IPS DF 6.9 (cell line): ENCODE data around the gene RETREG2.

Experiments used
- DNase-seq: peaks from one replicate; pipeline ENCODE4 v3.0.0-alpha.2; 2013; ENCODE audit warnings: low read depth, low spot score
- H3K27ac ChIP-seq: one replicate; pipeline ENCODE4 v1.5.1; 2013; ENCODE audit warnings: low read length, control low read depth
- H3K27me3 ChIP-seq: 2 replicates; pipeline ENCODE4 v1.6.1; 2013; ENCODE audit warnings: mild to moderate bottlenecking, low read length; ENCODE audit not compliant: control insufficient read depth, insufficient read depth
- H3K36me3 ChIP-seq: 2 replicates; pipeline ENCODE4 v1.6.1; 2013; ENCODE audit warnings: low read length; ENCODE audit not compliant: control insufficient read depth, insufficient read depth
- H3K4me1 ChIP-seq: 2 replicates; pipeline ENCODE4 v1.6.1; 2013; ENCODE audit warnings: low read length; ENCODE audit not compliant: control insufficient read depth, insufficient read depth
- H3K4me3 ChIP-seq: 2 replicates; pipeline ENCODE4 v1.5.1; 2013; ENCODE audit warnings: mild to moderate bottlenecking, low read length
- H3K9me3 ChIP-seq: 2 replicates; pipeline ENCODE4 v1.6.1; 2013; ENCODE audit warnings: low read length, inconsistent platforms; ENCODE audit not compliant: control insufficient read depth, insufficient read depth
- WGBS: extraction: QIAGEN DNeasy Blood & Tissue Kit; methylation state at CpG from one replicate; pipeline ENCODE4 v1.1.7; 2013; ENCODE audit warnings: mixed read lengths, missing lambda C conversion rate; ENCODE audit not compliant: insufficient read length, insufficient coverage; 5-methylcytosine and 5-hydroxymethylcytosine counted together

RETREG2 gene

GRCh38 chr2:219157396-219157795, 20.7 kb upstream of the RETREG2 start:
- H3K27ac ChIP-seq = no peak overlapping the region
- no CpG with 5 or more reads among the region's 8 CpGs for WGBS
- DNase-seq = no peak
- peaks cover 2% of the 10 kb centered on the region; the same call in 1 of the 2 replicates for H3K4me1 ChIP-seq
- H3K4me3 ChIP-seq = no peak overlapping the region
- H3K9me3 ChIP-seq = no peaks in the 10 kb centered on the region
- no peaks in the 10 kb centered on the region for H3K36me3 ChIP-seq
- no peaks in the 10 kb centered on the region for H3K27me3 ChIP-seq

- Histone ChIP-seq H3K4me3 (no peak overlapping the region), H3K27ac (no peak overlapping the region), H3K4me1 (peaks cover 2% of the 10 kb centered on the region; the same call in 1 of the 2 replicates), H3K36me3 (no peaks in the 10 kb centered on the region), H3K27me3 (no peaks in the 10 kb centered on the region), H3K9me3 (no peaks in the 10 kb centered on the region)
- no CpG with 5 or more reads among the region's 4 CpGs for WGBS
- no peak for DNase-seq
Observed at GRCh38 chr2:219158025-219158424, 20.1 kb upstream of the RETREG2 start.

DNA sequence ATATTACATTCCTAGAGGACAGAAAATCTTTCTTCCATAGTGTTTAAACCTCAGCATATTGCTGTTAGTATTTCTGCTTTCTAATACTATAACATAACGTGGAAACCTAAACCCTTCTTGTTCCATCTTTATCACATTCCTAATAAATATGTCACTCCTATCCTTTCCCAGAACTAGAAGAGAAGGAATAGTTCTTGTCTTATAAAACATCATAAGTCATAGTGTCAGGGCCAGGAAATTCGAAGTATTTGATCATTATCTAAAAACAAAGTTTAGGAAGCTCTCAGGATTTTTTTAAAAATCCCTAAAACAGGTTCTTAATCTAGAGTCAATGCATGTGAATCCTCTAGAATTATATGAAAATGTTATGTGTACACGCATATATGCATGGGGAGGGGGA, 19.5 kb upstream of the RETREG2 start:
- no peaks in the 10 kb centered on the region for H3K36me3 ChIP-seq
- DNase-seq = no peak
- no peak overlapping the region for H3K4me3 ChIP-seq
- peaks cover 2% of the 10 kb centered on the region; the same call in 1 of the 2 replicates for H3K4me1 ChIP-seq
- 100% methylated on average over 1 of the region's 3 CpGs for WGBS
- H3K27ac ChIP-seq = no peak overlapping the region
- no peaks in the 10 kb centered on the region for H3K27me3 ChIP-seq
- no peaks in the 10 kb centered on the region for H3K9me3 ChIP-seq

DNA sequence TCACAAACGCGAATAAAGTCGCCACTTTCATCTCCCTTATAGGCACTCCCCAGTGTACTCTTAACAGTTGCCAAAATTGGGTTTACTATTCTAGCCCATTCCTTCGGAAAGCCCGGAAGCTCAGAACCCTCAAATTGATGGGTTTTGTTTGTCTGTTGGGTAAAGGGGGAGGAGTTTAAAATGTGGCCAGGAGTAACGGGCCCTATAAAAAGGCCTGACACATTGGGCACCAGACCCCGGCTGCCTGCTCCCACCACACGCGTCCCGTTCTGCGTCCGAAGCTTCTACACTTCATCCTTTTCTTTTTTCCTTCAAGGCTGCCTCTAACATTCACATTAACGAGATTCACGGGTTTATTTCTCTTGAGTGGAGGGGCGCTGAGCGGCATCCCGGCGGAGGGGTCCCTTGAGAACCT, 18.3 kb upstream of the RETREG2 start:
- H3K4me1 ChIP-seq = peaks cover 2% of the 10 kb centered on the region; the same call in 1 of the 2 replicates
- no peaks in the 10 kb centered on the region for H3K27me3 ChIP-seq
- H3K36me3 ChIP-seq = no peaks in the 10 kb centered on the region
- no peaks in the 10 kb centered on the region for H3K9me3 ChIP-seq
- no peak for DNase-seq
- WGBS = no CpG with 5 or more reads among the region's 18 CpGs
- H3K27ac ChIP-seq = no peak overlapping the region
- H3K4me3 ChIP-seq = peak overlapping the region; percentile 71; the same call in 1 of the 2 replicates

DNA sequence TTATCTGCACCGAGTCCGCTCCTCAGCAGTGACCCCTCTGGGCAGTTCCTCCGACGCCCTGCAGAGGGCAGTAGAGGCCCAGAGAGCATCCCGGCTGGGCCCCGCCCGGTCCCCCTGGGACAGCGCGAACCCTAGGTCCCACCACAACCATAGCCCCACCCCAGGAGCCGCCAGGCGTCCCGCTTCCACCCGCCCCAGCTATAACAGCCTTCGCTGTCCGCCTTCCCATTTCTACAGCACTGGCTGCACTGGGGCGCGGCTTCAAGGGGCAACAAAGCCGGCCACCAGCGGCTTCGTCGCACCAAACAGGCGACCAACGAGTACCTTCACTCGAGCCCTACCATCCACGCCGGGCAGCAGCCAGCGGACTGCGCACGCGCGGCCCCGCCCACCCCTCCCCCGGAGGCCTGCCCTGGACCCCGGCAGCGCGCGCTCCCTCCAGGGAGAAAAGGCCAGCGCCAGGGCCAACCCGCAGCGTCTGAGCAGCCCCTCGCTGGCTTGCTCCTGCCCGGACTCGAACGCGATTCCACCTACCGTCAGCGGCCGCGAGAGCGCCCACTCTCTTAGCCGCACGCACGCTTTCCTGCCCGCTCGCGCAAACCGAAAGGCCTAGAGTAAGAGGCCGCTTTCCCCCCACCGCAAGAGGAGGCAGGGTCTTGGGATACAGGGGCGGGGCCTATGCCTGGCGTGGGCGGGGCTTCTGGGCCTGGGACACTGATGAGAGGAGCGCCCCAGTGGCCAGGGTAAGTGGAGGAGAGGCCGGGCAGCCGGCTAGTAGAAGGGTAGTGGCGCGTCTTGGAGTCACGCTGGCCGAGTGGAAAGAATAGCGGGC, 17.7 kb upstream of the RETREG2 start, which contains the start of gene NHEJ1:
Gene NHEJ1, minus strand, starts transcription at position 630 of the 832 bp plus-strand sequence. CDS start 2,453 bp downstream, outside the sequence.
- Histone ChIP-seq H3K27me3 (no peaks in the 10 kb centered on the region), H3K36me3 (no peaks in the 10 kb centered on the region), H3K4me3 (peak within 1 kb of the TSS; percentile 71), H3K9me3 (no peaks in the 10 kb centered on the region), H3K4me1 (peaks cover 2% of the 10 kb centered on the region; the same call in 1 of the 2 replicates), H3K27ac (no peak within 1 kb of the TSS)
- no CpG with 5 or more reads among the region's 70 CpGs for WGBS
- DNase-seq = peak; percentile 80

DNA sequence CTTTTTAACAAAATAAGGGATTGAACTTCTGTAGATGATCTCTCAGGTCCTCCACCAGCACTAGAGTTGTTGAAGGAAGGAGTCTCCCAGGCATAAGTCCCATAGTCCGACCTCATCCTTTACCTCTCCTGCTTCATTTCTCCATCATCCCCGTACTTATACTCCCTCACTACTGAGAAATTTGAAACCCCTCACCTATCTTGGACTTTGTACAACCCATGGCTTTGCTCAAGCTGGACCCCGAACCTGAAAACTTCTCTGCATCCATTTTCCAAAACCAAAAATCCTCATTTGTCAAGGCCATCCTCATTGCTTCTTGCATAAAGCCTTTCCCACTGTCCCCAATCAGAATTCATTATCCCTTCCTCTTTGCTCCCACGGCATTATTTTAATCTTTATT, 17.0 kb upstream of the RETREG2 start:
- DNase-seq = no peak
- Histone ChIP-seq H3K9me3 (no peaks in the 10 kb centered on the region), H3K27me3 (no peaks in the 10 kb centered on the region), H3K27ac (no peak overlapping the region), H3K4me1 (peaks cover 2% of the 10 kb centered on the region; the same call in 1 of the 2 replicates), H3K36me3 (no peaks in the 10 kb centered on the region), H3K4me3 (peak overlapping the region; percentile 71; the same call in 1 of the 2 replicates)
- no CpG with 5 or more reads among the region's 4 CpGs for WGBS

GRCh38 chr2:219163156-219163555, 14.9 kb upstream of the RETREG2 start:
- H3K9me3 ChIP-seq = no peaks in the 10 kb centered on the region
- no CpG with 5 or more reads among the region's 6 CpGs for WGBS
- H3K36me3 ChIP-seq = no peaks in the 10 kb centered on the region
- H3K4me1 ChIP-seq = peaks cover 2% of the 10 kb centered on the region; the same call in 1 of the 2 replicates
- H3K27ac ChIP-seq = no peak overlapping the region
- no peak for DNase-seq
- no peak overlapping the region for H3K4me3 ChIP-seq
- H3K27me3 ChIP-seq = no peaks in the 10 kb centered on the region

DNA sequence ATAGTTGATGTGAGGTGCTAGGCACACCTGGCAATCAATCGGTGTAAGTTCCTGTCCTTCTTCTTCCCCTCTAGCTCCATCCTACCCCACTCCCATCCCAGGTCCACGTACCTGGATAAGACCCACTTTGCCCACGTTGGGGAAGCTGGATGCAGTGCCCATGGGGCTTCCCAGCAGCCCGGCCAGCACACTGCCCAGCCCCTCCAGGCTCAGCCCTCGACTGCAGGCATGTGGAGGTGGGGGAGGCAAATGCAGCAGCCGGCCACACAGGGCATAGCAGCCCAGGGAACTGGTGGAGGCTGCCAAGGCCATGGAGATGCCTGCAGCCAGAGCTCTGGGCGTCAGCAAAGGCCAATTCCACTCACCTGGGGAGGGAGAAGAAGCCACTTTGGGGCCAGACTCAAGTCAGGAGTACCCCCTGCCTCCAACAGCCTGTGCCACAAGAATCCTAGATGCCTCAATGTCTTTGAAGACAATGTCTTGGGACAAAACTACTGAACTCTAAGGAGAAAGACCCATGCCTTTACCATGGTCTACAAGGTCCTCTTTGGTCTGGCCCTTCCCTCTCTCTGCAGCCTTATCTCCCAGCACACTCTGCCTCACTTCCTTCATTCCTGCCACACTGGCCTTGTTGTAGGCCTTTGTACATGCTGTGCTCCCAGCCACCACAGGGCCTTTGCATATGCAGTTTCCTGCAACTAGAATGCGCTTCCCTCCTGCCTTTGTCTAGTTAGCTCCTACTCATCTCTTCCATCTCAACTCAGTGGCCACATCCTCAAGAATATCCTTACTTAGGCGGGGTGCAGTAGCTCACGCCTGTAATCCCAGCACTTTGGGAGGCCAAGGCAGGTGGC, 12.8 kb upstream of the RETREG2 start:
- H3K27ac ChIP-seq = no peak overlapping the region
- H3K4me1 ChIP-seq = no peaks in the 10 kb centered on the region
- no CpG with 5 or more reads among the region's 10 CpGs for WGBS
- no peaks in the 10 kb centered on the region for H3K36me3 ChIP-seq
- no peaks in the 10 kb centered on the region for H3K27me3 ChIP-seq
- no peaks in the 10 kb centered on the region for H3K9me3 ChIP-seq
- no peak for DNase-seq
- H3K4me3 ChIP-seq = no peak overlapping the region

- no peak overlapping the region for H3K27ac ChIP-seq
- no peaks in the 10 kb centered on the region for H3K36me3 ChIP-seq
- H3K27me3 ChIP-seq = no peaks in the 10 kb centered on the region
- H3K4me3 ChIP-seq = no peak overlapping the region
- H3K9me3 ChIP-seq = no peaks in the 10 kb centered on the region
- no peak for DNase-seq
- no peaks in the 10 kb centered on the region for H3K4me1 ChIP-seq
- WGBS = no CpG with 5 or more reads among the region's 5 CpGs
Observed at GRCh38 chr2:219167997-219168396, 10.1 kb upstream of the RETREG2 start.

DNA sequence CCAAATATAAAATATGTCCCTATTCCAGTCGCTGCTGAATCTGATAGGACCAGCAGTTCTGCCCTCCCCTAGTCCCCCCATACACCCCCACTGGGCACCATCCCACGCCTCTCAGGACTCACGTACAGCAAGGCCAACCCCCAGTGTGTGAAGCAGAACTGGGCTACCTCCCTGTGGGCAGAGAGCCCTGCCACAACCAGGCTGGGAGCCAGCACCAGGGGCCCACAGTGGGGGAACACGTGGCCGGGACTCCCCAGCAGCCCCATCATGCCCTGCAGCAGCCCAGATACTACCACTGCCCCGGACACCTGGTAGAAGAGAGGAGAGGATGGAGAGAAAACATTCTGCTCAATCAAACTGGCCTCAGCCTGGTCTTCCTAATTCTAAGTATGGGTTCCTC, 9.5 kb upstream of the RETREG2 start:
- H3K4me1 ChIP-seq = no peaks in the 10 kb centered on the region
- H3K4me3 ChIP-seq = no peak overlapping the region
- H3K27ac ChIP-seq = no peak overlapping the region
- DNase-seq = no peak
- no peaks in the 10 kb centered on the region for H3K27me3 ChIP-seq
- WGBS = no CpG with 5 or more reads among the region's 6 CpGs
- no peaks in the 10 kb centered on the region for H3K9me3 ChIP-seq
- H3K36me3 ChIP-seq = no peaks in the 10 kb centered on the region
